GM12878 (cell line): ENCODE measurements around the gene ZNF239. TPM values are rescaled to one million over a fixed set of nuclear protein-coding genes. Genes with fewer than 3 reads are reported as not detected.

Experiments used
- BCL3 ChIP-seq: IDR thresholded peaks from 2 replicates; pipeline ENCODE4 v1.6.1; 2011; ENCODE audit warnings: borderline replicate concordance, low read depth, mild to moderate bottlenecking, moderate library complexity, low read length; ENCODE audit not compliant: insufficient read depth, poor library complexity, severe bottlenecking
- CREM ChIP-seq: IDR thresholded peaks from 2 replicates; pipeline ENCODE4 v1.6.1; 2014; ENCODE audit warnings: antibody characterized with exemption, low read depth
- CUX1 ChIP-seq: IDR thresholded peaks from 2 replicates; pipeline ENCODE4 v1.6.1; 2012; ENCODE audit warnings: improper control_type of control experiment, low read depth, low read length; ENCODE audit not compliant: insufficient replicate concordance
- ELK1 ChIP-seq: IDR thresholded peaks from 2 replicates; pipeline ENCODE4 v1.6.1; 2012; ENCODE audit warnings: low read depth, low read length, improper control_type of control experiment
- FOXK2 ChIP-seq: fragments of 450-650 bp; IDR thresholded peaks from 2 replicates; pipeline ENCODE4 v1.6.1; 2017; ENCODE audit warnings: mild to moderate bottlenecking, moderate library complexity
- HCFC1 ChIP-seq: fragments of 150-350 bp; IDR thresholded peaks from 2 replicates; pipeline ENCODE4 v1.6.1; 2014; ENCODE audit warnings: low read length
- HDGF ChIP-seq: fragments of 450-650 bp; IDR thresholded peaks from 2 replicates; pipeline ENCODE4 v1.6.1; 2016; ENCODE audit warnings: antibody characterized with exemption
- HSF1 ChIP-seq: fragments of 150-350 bp; IDR thresholded peaks from 2 replicates; pipeline ENCODE4 v1.6.1; 2014; ENCODE audit warnings: mild to moderate bottlenecking, low read depth, low read length
- IKZF2 ChIP-seq, 2 experiments: fragments of 450-650 bp; IDR thresholded peaks; 2 replicates each; pipeline ENCODE4 v1.6.1; 2017; ENCODE audit warnings: mild to moderate bottlenecking in 2 of 2, moderate library complexity in 2 of 2
- KDM1A ChIP-seq: fragments of 200-600 bp; sonication (generic); IDR thresholded peaks from 2 replicates; pipeline ENCODE4 v1.6.1; 2016; ENCODE audit warnings: borderline replicate concordance
- MAX ChIP-seq: IDR thresholded peaks from 2 replicates; pipeline ENCODE4 v1.6.1; 2012; ENCODE audit warnings: low read depth, low read length, improper control_type of control experiment
- NFYB ChIP-seq: IDR thresholded peaks from 2 replicates; pipeline ENCODE4 v1.6.1; 2011; ENCODE audit warnings: low read depth, mild to moderate bottlenecking, low read length, improper control_type of control experiment, moderate library complexity; ENCODE audit not compliant: insufficient read depth
- NR2C1 ChIP-seq: fragments of 450-650 bp; IDR thresholded peaks from 2 replicates; pipeline ENCODE4 v1.6.1; 2017; ENCODE audit warnings: antibody characterized with exemption, mild to moderate bottlenecking, moderate library complexity
- PAX8 ChIP-seq: fragments of 450-650 bp; IDR thresholded peaks from 2 replicates; pipeline ENCODE4 v1.6.1; 2017; ENCODE audit warnings: mild to moderate bottlenecking, moderate library complexity
- PBX3 ChIP-seq: IDR thresholded peaks from 2 replicates; pipeline ENCODE4 v1.6.1; 2011; ENCODE audit warnings: mild to moderate bottlenecking, low read depth, low read length, moderate library complexity; ENCODE audit not compliant: insufficient replicate concordance
- POU2F2 ChIP-seq: IDR thresholded peaks from 3 replicates; pipeline ENCODE4 v1.6.1; 2011; ENCODE audit warnings: low read depth, mild to moderate bottlenecking, low read length, borderline replicate concordance
- RUNX3 ChIP-seq: IDR thresholded peaks from 2 replicates; pipeline ENCODE4 v1.6.1; 2012; ENCODE audit warnings: low read length, inconsistent platforms
- SP1 ChIP-seq: IDR thresholded peaks from one replicate; pipeline ENCODE4 v1.6.1; 2011; ENCODE audit warnings: low read depth, low read length
- TCF12 ChIP-seq: IDR thresholded peaks from 2 replicates; pipeline ENCODE4 v1.6.1; 2011; ENCODE audit warnings: low read depth, mild to moderate bottlenecking, low read length
- polyA plus RNA-seq, 11 experiments: library from polyadenylated mRNA; depleted of rRNA in 4 of 11; unstranded in 6 of 11; stranded (reverse) in 5 of 11; fragments of >200 nt; fragmentation: Nextera tagmentation in 4 of 11; fragmentation: Illumina TruSeq in 1 of 11; extraction: Ambion mirVana in 4 of 11; extraction: Trizol in 1 of 11; gene quantifications; 1 replicate in 1 of 11; 2 replicates in 10 of 11; pipeline versions ENCODE4 v1.2.1 to v1.2.3, GENCODE V29; 2011 to 2016; ENCODE audit warnings: inconsistent platforms in 2 of 11, missing spikeins in 2 of 11, low read depth in 1 of 11
- total RNA-seq, 4 experiments: library from RNA; depleted of rRNA in 3 of 4; stranded (reverse); fragments of >200 nt in 3 of 4; fragmentation: Illumina TruSeq in 1 of 4; extraction: Trizol in 1 of 4; gene quantifications; 2 replicates each; pipeline versions ENCODE4 v1.2.1 to v1.2.3, GENCODE V29; 2013 to 2021

ZNF239 gene
- total and polyA plus RNA-seq, 10 of the 15 experiments (the other 5 are each of a cell fraction or from before 2014, with no cell fraction given): 0.12 to 0.75 (median 0.43) TPM

GRCh38 chr10:43574001-43574892, at the start of gene ZNF239 (continued):
- no peak for TF ChIP-seq HSF1
- peak; percentile 18; the same call in 1 of the 2 replicates for TF ChIP-seq MAX
- TF ChIP-seq CUX1: no peak
- no peak for TF ChIP-seq BCL3
- peak; percentile 21; the same call in 1 of the 2 replicates for TF ChIP-seq RUNX3
- 0 out of 2 replicates have a peak, but pooled peaks have one; percentile 28 for TF ChIP-seq CREM
- TF ChIP-seq NFYB: no peak
- TF ChIP-seq KDM1A: no peak
- TF ChIP-seq HCFC1: peak; percentile 74
- TF ChIP-seq HDGF: no peak
- peak; percentile 66; the same call in 1 of the 2 replicates for TF ChIP-seq ELK1
- no peak for TF ChIP-seq PAX8
- TF ChIP-seq PBX3: no peak
- TF ChIP-seq POU2F2: no peak
- TF ChIP-seq NR2C1: peak; percentile 71
- no peak for TF ChIP-seq FOXK2
- peak; percentile 69 for TF ChIP-seq SP1
- no peak for TF ChIP-seq IKZF2 (IDR thresholded peaks at IDR 0.05)
- TF ChIP-seq TCF12: 0 out of 2 replicates have a peak, but pooled peaks have one; percentile 9
